Fibroblast of lung (primary cell): ENCODE results near the gene SF3B1. TPM values are rescaled to one million over a fixed set of nuclear protein-coding genes. Genes with fewer than 3 reads are reported as not detected.

ENCODE experiments used
- DNase-seq, 2 donors: peaks; one replicate each; pipeline versions ENCODE4 v3.0.0 to v3.0.0-alpha.2; 2010; ENCODE audit warnings: low read depth in 2 of 2
- H2AFZ ChIP-seq: 2 replicates; pipeline ENCODE4 v1.5.1; 2012; ENCODE audit warnings: low read length, control low read depth, inconsistent platforms
- H3K27ac ChIP-seq: 2 replicates; pipeline ENCODE4 v1.5.1; 2011; ENCODE audit warnings: low read length, control low read depth; ENCODE audit not compliant: insufficient read depth
- H3K27me3 ChIP-seq: 2 replicates; pipeline ENCODE4 v1.5.1; 2011; ENCODE audit warnings: mild to moderate bottlenecking, low read length; ENCODE audit not compliant: control insufficient read depth, insufficient read depth
- H3K36me3 ChIP-seq: 2 replicates; pipeline ENCODE4 v1.5.1; 2011; ENCODE audit warnings: low read length; ENCODE audit not compliant: control insufficient read depth, insufficient read depth
- H3K4me1 ChIP-seq: 2 replicates; pipeline ENCODE4 v1.5.1; 2011; ENCODE audit warnings: low read length; ENCODE audit not compliant: control insufficient read depth, insufficient read depth; ENCODE audit errors: extremely low read depth
- H3K4me2 ChIP-seq: 2 replicates; pipeline ENCODE4 v1.5.1; 2011; ENCODE audit warnings: low read length, control low read depth; ENCODE audit not compliant: insufficient read depth; ENCODE audit errors: extremely low read depth
- H3K4me3 ChIP-seq, 4 experiments: fragments of 200-600 bp in 1 of 4; sonication (generic) in 1 of 4; replicated peaks in 1 of 4; 2 replicates each; pipeline ENCODE4 v1.5.1; 2011 to 2016; ENCODE audit warnings: low read length in 4 of 4, low read depth in 3 of 4, mild to moderate bottlenecking in 3 of 4, control low read depth in 2 of 4, inconsistent platforms in 1 of 4, mixed read lengths in 1 of 4; ENCODE audit not compliant: insufficient read depth in 1 of 4; ENCODE audit errors: control extremely low read depth in 1 of 4
- H3K79me2 ChIP-seq: 2 replicates; pipeline ENCODE4 v1.5.1; 2012; ENCODE audit warnings: mild to moderate bottlenecking, low read length, inconsistent platforms; ENCODE audit not compliant: control insufficient read depth, insufficient read depth
- H3K9ac ChIP-seq: 2 replicates; pipeline ENCODE4 v1.5.1; 2011; ENCODE audit warnings: mild to moderate bottlenecking, low read length, control low read depth; ENCODE audit not compliant: insufficient read depth
- H3K9me3 ChIP-seq: 2 replicates; pipeline ENCODE4 v1.5.1; 2012; ENCODE audit warnings: low read depth, low read length; ENCODE audit not compliant: control insufficient read depth, insufficient read depth
- H4K20me1 ChIP-seq: 2 replicates; pipeline ENCODE4 v1.5.1; 2011; ENCODE audit warnings: low read length; ENCODE audit not compliant: control insufficient read depth, insufficient read depth; ENCODE audit errors: extremely low read depth
- CTCF ChIP-seq, 2 donors: IDR thresholded peaks in 1 of 2; conservative IDR thresholded peaks in 1 of 2; 1 replicate in 1 of 2; 2 replicates in 1 of 2; pipeline ENCODE4 v1.5.1; 2011 to 2012; ENCODE audit warnings: low read length in 2 of 2, control low read depth in 1 of 2, inconsistent platforms in 1 of 2, low read depth in 1 of 2, mild to moderate bottlenecking in 1 of 2
- EZH2 ChIP-seq: IDR thresholded peaks from 2 replicates; pipeline ENCODE4 v1.5.1; 2012; ENCODE audit warnings: low read length, control low read depth, mild to moderate bottlenecking; ENCODE audit errors: missing control alignments
- polyA plus RNA-seq, 2 donors: library from polyadenylated mRNA; depleted of rRNA in 1 of 2; stranded (reverse) in 1 of 2; unstranded in 1 of 2; fragments of >200 nt; gene quantifications; 2 replicates each; pipeline ENCODE4 v1.2.1, GENCODE V29; 2011 to 2012; ENCODE audit warnings: missing spikeins in 1 of 2
- total RNA-seq: library from RNA; depleted of rRNA; stranded (reverse); fragments of >200 nt; gene quantifications from 2 replicates; pipeline ENCODE4 v1.2.1, GENCODE V29; 2014

The SF3B1 gene
- total and polyA plus RNA-seq, 2 donors (not counting 1 experiment from before 2014, with no cell fraction given), result 195 to 509 TPM

- H3K4me3 ChIP-seq, result no peak overlapping the region
- H3K4me2 ChIP-seq, result no peak overlapping the region
- no peak overlapping the region for H3K9ac ChIP-seq
- H3K79me2 ChIP-seq, result no peaks in the 10 kb centered on the region
- TF ChIP-seq EZH2, result no peak
- no peak for TF ChIP-seq CTCF (conservative IDR thresholded peaks at IDR 0.05 in 1 of 2, IDR thresholded peaks at IDR 0.05 in 1 of 2; ENCODE audit: low read depth in 1 of 2, low read length in 2 of 2)
- H3K4me1 ChIP-seq, result no peaks in the 10 kb centered on the region
- no peaks in the 10 kb centered on the region for H3K36me3 ChIP-seq
- H4K20me1 ChIP-seq, result no peaks in the 10 kb centered on the region
- DNase-seq, result no peak
- H2AFZ ChIP-seq, result no peak overlapping the region
- H3K27me3 ChIP-seq, result no peaks in the 10 kb centered on the region
- no peak overlapping the region for H3K27ac ChIP-seq
- no peaks in the 10 kb centered on the region for H3K9me3 ChIP-seq
Measured at GRCh38 chr2:197340591-197340990, 94.2 kb downstream of the SF3B1 start.

Other genes starting within 250 kb of the SF3B1 start
- gene ANKRD44, start 124.2 kb downstream of the SF3B1 start, total RNA-seq, result 4.9 and 7.6 TPM in 2 replicates
- gene ANKRD44, start 124.2 kb downstream of the SF3B1 start, polyA plus RNA-seq, result 9.1 and 9.7 TPM in 2 replicates
- gene COQ10B, start 18.5 kb upstream of the SF3B1 start, total RNA-seq, result 38.8 and 41.9 TPM in 2 replicates
- gene COQ10B, start 18.5 kb upstream of the SF3B1 start, polyA plus RNA-seq, result 9.8 and 11.6 TPM in 2 replicates
- gene HSPD1, start 64.8 kb upstream of the SF3B1 start, total RNA-seq, result 198 and 214 TPM in 2 replicates
- 175 and 258 TPM in 2 replicates for gene HSPD1, start 64.8 kb upstream of the SF3B1 start, polyA plus RNA-seq
- 87.0 and 92.2 TPM in 2 replicates for gene HSPE1, start 65.4 kb upstream of the SF3B1 start, total RNA-seq
- 147 and 240 TPM in 2 replicates for gene HSPE1, start 65.4 kb upstream of the SF3B1 start, polyA plus RNA-seq
- 25.9 and 26.6 TPM in 2 replicates for gene MOB4, start 81.0 kb upstream of the SF3B1 start, total RNA-seq
- 61.9 and 70.5 TPM in 2 replicates for gene MOB4, start 81.0 kb upstream of the SF3B1 start, polyA plus RNA-seq
- gene RFTN2, start 240.6 kb upstream of the SF3B1 start, total RNA-seq, result 6.9 and 10.2 TPM in 2 replicates
- gene RFTN2, start 240.6 kb upstream of the SF3B1 start, polyA plus RNA-seq, result 0.73 and 0.95 TPM in 2 replicates